ENCODE data around the gene RUNX1. TPM values are rescaled to one million over a fixed set of nuclear protein-coding genes. Genes with fewer than 3 reads are reported as not detected.

The RUNX1 gene
- total RNA-seq, 3 donors from 2014 or later, result 24.8 to 165 (median 127) TPM

GRCh38 chr21:34908419-34909055 lies 140.6 kb downstream of the RUNX1 start:
- Histone ChIP-seq H3K4me3 (no peak overlapping the region), H3K27ac (no peak overlapping the region), H3K27me3 (no peaks in the 10 kb centered on the region), H3K9me3 (no peaks in the 10 kb centered on the region), H3K4me1 (no peaks in the 10 kb centered on the region), H3K36me3 (no peaks in the 10 kb centered on the region)
- no peak for DNase-seq (ENCODE audit: low spot score in 2 of 2)
- intact Hi-C loops (cut with DNase I; ENCODE audit: low total_unique reads), result no loop called here
- peak in 1 of 3 donors; percentile 19 for TF ChIP-seq POLR2AphosphoS5 (IDR thresholded peaks at IDR 0.05)
- TF ChIP-seq POLR2A (IDR thresholded peaks at IDR 0.05), result no peak

DNA sequence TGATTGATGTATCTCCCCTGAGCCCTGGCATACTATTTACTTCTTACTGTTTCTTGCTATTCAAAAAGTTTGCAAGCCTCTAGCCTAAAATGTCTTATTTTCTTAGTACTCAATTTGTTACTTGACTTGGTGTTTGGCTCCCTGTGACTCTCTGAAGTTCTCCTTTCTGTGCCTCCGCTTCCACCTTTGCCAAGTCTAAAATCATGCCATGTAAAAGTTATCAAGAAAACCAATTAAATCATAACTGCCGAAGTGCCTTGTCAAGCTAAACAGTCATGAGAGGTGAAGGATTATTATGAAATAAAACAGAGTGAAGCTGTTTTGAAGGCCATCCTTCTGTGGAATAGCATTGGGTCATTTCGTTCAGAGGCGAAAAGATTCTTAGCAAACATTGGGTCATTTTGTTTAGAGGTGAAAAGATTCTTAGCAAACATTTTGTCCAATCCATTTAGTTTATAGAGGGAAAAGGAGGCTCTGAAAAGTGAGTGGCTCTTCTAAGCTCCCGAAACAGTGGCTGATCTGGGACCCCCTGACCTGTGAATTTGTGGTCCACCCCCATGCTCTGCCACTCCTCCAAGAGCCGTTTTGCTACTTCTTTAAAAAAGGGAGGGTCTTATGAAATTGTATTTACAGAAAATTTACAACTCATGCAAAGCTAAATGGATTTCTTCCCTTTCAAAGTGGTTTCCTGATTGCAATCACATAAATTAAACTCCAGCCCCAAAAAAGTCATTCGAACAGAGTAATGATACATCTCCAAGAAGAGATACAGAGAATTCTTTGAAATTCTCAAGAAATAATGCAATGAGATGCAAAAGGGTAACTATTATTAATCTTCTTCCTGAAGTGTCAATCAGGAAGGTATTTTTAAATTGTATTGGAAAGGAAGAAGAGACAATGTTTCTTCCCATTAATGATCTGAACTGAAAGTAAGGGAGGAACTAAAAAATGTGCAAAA lies 141.4 kb downstream of the RUNX1 start:
- H3K36me3 ChIP-seq, result no peaks in the 10 kb centered on the region
- TF ChIP-seq POLR2A (IDR thresholded peaks at IDR 0.05) (no peak), POLR2AphosphoS5 (IDR thresholded peaks at IDR 0.05) (no peak), CTCF (IDR thresholded peaks at IDR 0.05) (no peak)
- intact Hi-C loops (cut with DNase I; ENCODE audit: low total_unique reads), result no loop called here
- H3K27me3 ChIP-seq, result no peaks in the 10 kb centered on the region
- H3K27ac ChIP-seq, result no peak overlapping the region
- DNase-seq (ENCODE audit: low spot score in 2 of 2), result no peak
- no peaks in the 10 kb centered on the region for H3K9me3 ChIP-seq
- no peaks in the 10 kb centered on the region for H3K4me1 ChIP-seq
- no peak overlapping the region for H3K4me3 ChIP-seq

DNA sequence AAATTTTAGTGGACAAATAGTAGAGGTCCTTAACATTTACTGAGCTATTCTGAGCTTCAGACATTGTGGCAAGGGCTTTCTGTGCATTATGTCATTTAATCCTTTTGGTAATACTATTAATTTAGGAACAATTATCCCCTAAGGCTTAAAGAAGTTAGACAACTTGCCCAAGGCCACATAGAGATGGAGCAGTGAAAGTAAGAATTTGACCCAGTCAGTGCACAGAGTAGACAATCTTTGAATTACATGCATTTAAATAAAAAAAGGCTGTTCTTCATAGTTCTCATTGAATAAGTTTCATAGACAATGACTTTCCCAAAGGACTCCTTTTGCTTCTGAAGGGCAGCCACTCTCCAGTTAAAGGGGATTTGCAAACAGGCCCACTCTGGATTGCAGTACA lies 142.7 kb downstream of the RUNX1 start:
- no peaks in the 10 kb centered on the region for H3K9me3 ChIP-seq
- no peaks in the 10 kb centered on the region for H3K4me1 ChIP-seq
- no peak overlapping the region for H3K27ac ChIP-seq
- no peak overlapping the region for H3K4me3 ChIP-seq
- H3K36me3 ChIP-seq, result no peaks in the 10 kb centered on the region
- no peak for DNase-seq (ENCODE audit: low spot score in 2 of 2)
- H3K27me3 ChIP-seq, result no peaks in the 10 kb centered on the region
- no peak for TF ChIP-seq POLR2A (IDR thresholded peaks at IDR 0.05)
- intact Hi-C loops (cut with DNase I; ENCODE audit: low total_unique reads), result no loop called here

GRCh38 chr21:34905218-34905537 lies 143.9 kb downstream of the RUNX1 start:
- Histone ChIP-seq H3K4me3 (no peak overlapping the region), H3K4me1 (no peaks in the 10 kb centered on the region), H3K27ac (no peak overlapping the region), H3K9me3 (no peaks in the 10 kb centered on the region), H3K36me3 (no peaks in the 10 kb centered on the region), H3K27me3 (no peaks in the 10 kb centered on the region)
- TF ChIP-seq CTCF (IDR thresholded peaks at IDR 0.05) (no peak), POLR2AphosphoS5 (IDR thresholded peaks at IDR 0.05) (no peak), POLR2A (IDR thresholded peaks at IDR 0.05) (no peak)
- intact Hi-C loops (cut with DNase I; ENCODE audit: low total_unique reads), result no loop called here
- no peak for DNase-seq (ENCODE audit: low spot score in 2 of 2)

DNA sequence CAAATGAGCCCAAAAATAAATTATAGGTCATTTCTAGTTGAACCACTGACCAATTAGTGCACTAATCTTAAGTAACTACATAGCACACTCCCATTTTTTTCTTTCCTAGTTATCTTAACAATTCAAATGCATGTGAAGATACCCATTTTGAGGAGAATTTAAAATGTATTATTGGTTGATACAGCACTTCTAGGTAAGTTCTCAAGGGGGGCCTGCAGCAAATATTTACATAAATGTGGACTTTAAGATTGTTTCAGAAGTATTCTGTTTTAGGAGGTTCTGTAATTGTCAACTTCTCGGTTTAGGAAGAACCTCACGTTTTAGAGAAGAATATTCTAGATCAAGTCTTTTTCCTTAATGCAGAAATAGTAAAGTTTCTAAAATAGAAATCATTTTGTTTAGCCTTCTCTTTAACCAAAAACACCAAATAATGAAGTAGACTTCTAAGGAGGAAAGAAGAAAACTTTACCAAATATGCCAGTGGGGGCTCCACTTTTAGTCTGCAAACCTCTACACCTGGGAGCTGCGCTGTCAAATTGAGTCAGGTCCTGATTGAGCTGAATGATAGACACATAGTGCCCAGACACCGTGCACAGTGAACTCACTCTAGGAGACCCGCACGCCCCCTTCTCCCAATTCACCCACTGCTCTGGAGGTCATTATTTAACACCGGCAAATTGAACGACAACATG lies 144.4 kb downstream of the RUNX1 start:
- TF ChIP-seq POLR2AphosphoS5 (IDR thresholded peaks at IDR 0.05) (no peak), CTCF (IDR thresholded peaks at IDR 0.05) (no peak), POLR2A (IDR thresholded peaks at IDR 0.05) (no peak)
- intact Hi-C loops (cut with DNase I; ENCODE audit: low total_unique reads), result no loop called here
- no peak for DNase-seq (ENCODE audit: low spot score in 2 of 2)
- H3K9me3 ChIP-seq, result no peaks in the 10 kb centered on the region
- H3K27me3 ChIP-seq, result no peaks in the 10 kb centered on the region
- no peaks in the 10 kb centered on the region for H3K4me1 ChIP-seq
- no peak overlapping the region for H3K27ac ChIP-seq
- no peak overlapping the region for H3K4me3 ChIP-seq
- H3K36me3 ChIP-seq, result no peaks in the 10 kb centered on the region

GRCh38 chr21:34900376-34900775 lies 148.7 kb downstream of the RUNX1 start:
- no peak overlapping the region for H3K4me3 ChIP-seq
- H3K9me3 ChIP-seq, result peaks cover 7 to 9% of the 10 kb centered on the region in 2 donors
- intact Hi-C loops (cut with DNase I; ENCODE audit: low total_unique reads), result no loop called here
- no peak for DNase-seq (ENCODE audit: low spot score in 2 of 2)
- no peaks in the 10 kb centered on the region for H3K27me3 ChIP-seq
- TF ChIP-seq POLR2A (IDR thresholded peaks at IDR 0.05), result no peak
- no peak for TF ChIP-seq POLR2AphosphoS5 (IDR thresholded peaks at IDR 0.05)
- TF ChIP-seq CTCF (IDR thresholded peaks at IDR 0.05), result no peak
- H3K36me3 ChIP-seq, result no peaks in the 10 kb centered on the region
- H3K27ac ChIP-seq, result no peak overlapping the region
- no peaks in the 10 kb centered on the region for H3K4me1 ChIP-seq
